DND-41 (cell line): ENCODE results near the gene NRG2.

Experiments
- EZH2 ChIP-seq: IDR thresholded peaks from 3 replicates; pipeline ENCODE4 v1.6.1; 2012; ENCODE audit warnings: borderline replicate concordance, low read depth, mild to moderate bottlenecking, moderate library complexity, low read length, inconsistent platforms; ENCODE audit not compliant: severe bottlenecking
- TF ChIP-seq, protein P1 (sequence below): IDR thresholded peaks from 2 replicates; pipeline ENCODE4 v1.5.1; 2012; ENCODE audit warnings: borderline replicate concordance, low read length, moderate library complexity, mild to moderate bottlenecking; ENCODE audit not compliant: poor library complexity, severe bottlenecking; ENCODE audit errors: extremely low read depth

DNA sequence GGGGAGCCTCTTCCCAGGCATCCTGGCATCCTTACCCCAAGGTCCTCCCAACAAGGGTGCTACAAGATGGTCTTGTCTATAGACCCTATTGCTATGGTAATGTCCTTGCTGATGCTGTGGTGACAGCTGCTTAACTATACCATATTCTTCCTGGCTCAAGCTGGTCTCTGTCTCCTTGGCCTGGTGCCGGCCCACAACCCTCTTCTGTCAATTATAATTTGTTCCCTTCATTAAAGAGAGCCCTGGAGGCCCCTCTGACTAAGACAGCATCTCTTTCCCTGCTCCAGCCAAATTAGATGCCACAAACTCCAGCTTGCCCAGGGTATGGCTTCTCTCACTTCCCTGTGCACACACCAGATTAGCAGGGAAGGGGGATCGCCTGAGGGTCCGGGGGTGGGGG, 160.8 kb downstream of the NRG2 start:
- TF ChIP-seq, protein P1, sequence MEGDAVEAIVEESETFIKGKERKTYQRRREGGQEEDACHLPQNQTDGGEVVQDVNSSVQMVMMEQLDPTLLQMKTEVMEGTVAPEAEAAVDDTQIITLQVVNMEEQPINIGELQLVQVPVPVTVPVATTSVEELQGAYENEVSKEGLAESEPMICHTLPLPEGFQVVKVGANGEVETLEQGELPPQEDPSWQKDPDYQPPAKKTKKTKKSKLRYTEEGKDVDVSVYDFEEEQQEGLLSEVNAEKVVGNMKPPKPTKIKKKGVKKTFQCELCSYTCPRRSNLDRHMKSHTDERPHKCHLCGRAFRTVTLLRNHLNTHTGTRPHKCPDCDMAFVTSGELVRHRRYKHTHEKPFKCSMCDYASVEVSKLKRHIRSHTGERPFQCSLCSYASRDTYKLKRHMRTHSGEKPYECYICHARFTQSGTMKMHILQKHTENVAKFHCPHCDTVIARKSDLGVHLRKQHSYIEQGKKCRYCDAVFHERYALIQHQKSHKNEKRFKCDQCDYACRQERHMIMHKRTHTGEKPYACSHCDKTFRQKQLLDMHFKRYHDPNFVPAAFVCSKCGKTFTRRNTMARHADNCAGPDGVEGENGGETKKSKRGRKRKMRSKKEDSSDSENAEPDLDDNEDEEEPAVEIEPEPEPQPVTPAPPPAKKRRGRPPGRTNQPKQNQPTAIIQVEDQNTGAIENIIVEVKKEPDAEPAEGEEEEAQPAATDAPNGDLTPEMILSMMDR: no peak
- no peak for TF ChIP-seq EZH2
